ENCODE measurements around the gene RBBP8.

RBBP8 gene

DNA sequence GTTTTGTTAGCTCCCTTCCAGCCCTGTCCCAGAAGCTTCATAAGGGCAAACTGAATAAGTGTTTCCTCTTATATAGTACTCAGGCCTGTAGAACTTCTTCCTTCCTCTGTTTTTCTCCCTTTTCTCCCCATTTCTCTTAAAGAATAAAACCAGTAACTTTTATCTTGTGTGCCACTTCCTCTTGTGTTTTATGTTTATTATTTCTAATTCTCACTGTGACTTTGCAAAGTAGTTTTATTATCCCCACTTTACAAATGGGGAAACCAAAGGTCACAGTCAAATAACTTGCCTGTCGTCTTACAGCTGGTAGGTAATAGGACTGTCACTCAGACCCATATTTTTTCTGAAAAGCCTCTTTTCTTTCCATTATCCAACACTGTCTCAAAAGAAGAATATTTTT, 42.4 kb downstream of the RBBP8 start:
- no peak for TF ChIP-seq CTCF (IDR thresholded peaks at IDR 0.05)
- Histone ChIP-seq H3K4me3 (no peak overlapping the region), H3K27ac (no peak overlapping the region)
- no peak for DNase-seq (ENCODE audit: low spot score)

DNA sequence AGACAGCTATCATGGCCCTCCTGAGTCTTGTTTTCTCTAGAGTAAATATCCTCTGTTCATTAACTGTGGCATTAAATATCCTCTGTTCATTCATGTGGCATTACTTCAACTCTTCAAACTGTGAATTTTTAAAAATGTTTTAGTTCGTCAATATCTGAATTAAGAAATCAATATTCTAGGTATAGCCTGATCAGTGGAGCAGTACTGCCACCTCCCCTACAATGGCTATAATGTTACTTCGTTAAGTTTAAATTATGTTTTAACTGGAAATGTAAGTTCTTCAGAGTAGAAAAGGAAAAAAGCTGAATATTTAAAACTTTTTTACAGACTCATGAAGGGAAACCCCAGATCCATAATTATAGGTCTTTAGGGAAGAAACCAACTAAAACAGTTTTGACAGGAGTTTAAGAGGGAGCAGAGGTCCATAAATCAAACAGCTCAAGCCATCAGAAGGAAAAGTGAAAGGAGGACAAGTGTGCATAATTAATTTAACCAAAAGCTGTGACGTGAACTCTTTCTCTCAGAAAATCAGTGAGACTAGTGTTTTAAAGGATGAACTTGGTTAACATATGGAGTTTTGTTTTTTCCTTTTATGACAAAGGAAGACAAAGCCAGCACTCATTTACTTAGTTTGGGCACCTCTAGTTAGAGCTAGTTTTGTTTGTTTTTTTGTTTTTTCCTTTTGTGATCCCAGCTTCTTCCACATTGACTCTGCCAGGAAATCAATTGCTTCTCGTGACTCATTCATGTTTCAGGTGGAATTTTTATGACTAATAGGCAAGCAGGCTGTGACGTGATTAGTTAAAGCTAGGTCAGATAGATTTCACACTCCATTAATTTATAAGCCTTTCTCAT, 44.9 kb downstream of the RBBP8 start:
- DNase-seq (ENCODE audit: low spot score): no peak
- Histone ChIP-seq H3K4me3 (no peak overlapping the region), H3K27ac (no peak overlapping the region)
- TF ChIP-seq CTCF (IDR thresholded peaks at IDR 0.05): no peak

- no peak for DNase-seq (ENCODE audit: low spot score)
These were observed 47.3 kb downstream of the RBBP8 start for GRCh38 chr18:22980394-22980793.

GRCh38 chr18:22981274-22982133, 48.4 kb downstream of the RBBP8 start:
- no peak overlapping the region for H3K4me3 ChIP-seq
- H3K27ac ChIP-seq: no peak overlapping the region
- no peak for TF ChIP-seq CTCF (IDR thresholded peaks at IDR 0.05)

More at GRCh38 chr18:22980394-22980793, 47.3 kb downstream of the RBBP8 start:
- Histone ChIP-seq H3K27ac (no peak overlapping the region), H3K4me3 (no peak overlapping the region)
- TF ChIP-seq CTCF (IDR thresholded peaks at IDR 0.05): no peak

DNA sequence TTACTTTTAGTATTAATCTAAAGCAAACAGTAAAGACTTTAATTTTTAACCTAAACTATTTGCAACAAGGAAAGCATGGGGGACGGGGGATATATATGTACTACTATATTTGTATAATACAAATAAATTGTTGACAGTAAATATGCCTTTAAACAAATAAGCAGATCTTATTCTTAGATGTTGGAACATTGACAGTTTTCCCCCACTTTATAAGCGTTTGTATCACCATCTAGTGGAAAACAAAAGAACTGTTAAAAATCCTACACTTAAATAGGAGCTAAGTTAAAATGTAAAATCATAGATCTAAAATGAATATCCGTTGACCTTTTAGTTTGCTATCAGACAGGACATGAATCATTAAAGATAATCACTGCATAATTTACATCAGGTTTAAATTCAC, 50.0 kb downstream of the RBBP8 start:
- TF ChIP-seq CTCF (IDR thresholded peaks at IDR 0.05): peak; percentile 17
- no peak overlapping the region for H3K4me3 ChIP-seq
- DNase-seq (ENCODE audit: low spot score): no peak
- H3K27ac ChIP-seq: no peak overlapping the region

More at GRCh38 chr18:22981274-22982133, 48.4 kb downstream of the RBBP8 start:
- no peak for DNase-seq (ENCODE audit: low spot score)

- H3K27ac ChIP-seq: no peak overlapping the region
- no peak for TF ChIP-seq CTCF (IDR thresholded peaks at IDR 0.05)
- no peak for DNase-seq (ENCODE audit: low spot score)
- H3K4me3 ChIP-seq: no peak overlapping the region
These were observed 52.1 kb downstream of the RBBP8 start for GRCh38 chr18:22985250-22985649.
